Measurements from ENCODE around the gene C4orf50. TPM values are rescaled to one million over a fixed set of nuclear protein-coding genes. Genes with fewer than 3 reads are reported as not detected.

The C4orf50 gene
- polyA plus RNA-seq, 3 donors: not detected

DNA sequence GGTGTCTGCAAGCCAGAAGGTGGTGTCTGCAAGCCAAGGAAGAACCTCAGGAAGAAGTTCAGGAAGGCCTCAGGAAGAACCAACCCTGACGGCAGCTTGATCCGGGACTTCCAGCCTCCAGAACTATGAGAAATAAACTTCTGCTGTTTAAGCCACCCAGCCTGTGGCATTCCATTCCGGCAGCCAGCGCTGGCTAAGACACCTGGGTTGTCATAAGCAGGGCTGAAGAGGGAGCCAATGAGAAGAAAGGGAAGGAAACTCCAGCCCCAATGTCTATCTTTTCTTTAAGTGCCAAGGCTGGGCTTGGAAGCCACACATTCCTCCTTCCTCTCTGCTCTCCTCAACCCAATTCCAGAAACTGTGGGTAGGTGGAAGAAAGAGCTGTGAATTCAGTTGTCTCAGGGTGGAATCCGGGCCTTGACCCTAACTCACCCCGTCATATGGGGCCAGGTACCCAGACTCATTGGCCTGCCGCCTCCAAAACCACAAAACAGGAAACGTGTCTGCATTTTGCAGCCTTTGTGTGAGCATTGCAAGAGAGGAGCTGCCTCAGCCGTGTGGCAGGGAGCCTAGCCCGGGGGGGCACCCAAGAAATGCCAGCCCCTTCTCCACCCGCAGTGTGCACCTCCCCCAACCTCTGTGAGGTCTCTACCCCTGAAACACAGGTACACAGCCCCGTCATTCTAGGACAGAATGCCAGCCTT, 152.2 kb downstream of the C4orf50 start:
- H3K27ac Mint-ChIP-seq: no peak overlapping the region
- WGBS (ENCODE audit: insufficient coverage): 13% methylated on average over 8 of the region's 12 CpGs
- no peak overlapping the region for H2AFZ ChIP-seq (ENCODE audit: insufficient read depth, low read depth, low read length, poor library complexity, severe bottlenecking)
- no peaks in the 10 kb centered on the region for H3K27me3 ChIP-seq (ENCODE audit: control insufficient read depth in 2 of 2, insufficient read depth in 2 of 2, low read length in 2 of 2)
- no peaks in the 10 kb centered on the region for H3K36me3 ChIP-seq (replicated peaks in 1 of 2; ENCODE audit: control insufficient read depth in 1 of 2, insufficient read depth in 2 of 2, low read length in 2 of 2)
- peaks cover 16 to 44% (median 25%) of the 10 kb centered on the region in 3 donors for H3K27me3 Mint-ChIP-seq (ENCODE audit: low read depth in 3 of 3)
- TF ChIP-seq, protein P1, sequence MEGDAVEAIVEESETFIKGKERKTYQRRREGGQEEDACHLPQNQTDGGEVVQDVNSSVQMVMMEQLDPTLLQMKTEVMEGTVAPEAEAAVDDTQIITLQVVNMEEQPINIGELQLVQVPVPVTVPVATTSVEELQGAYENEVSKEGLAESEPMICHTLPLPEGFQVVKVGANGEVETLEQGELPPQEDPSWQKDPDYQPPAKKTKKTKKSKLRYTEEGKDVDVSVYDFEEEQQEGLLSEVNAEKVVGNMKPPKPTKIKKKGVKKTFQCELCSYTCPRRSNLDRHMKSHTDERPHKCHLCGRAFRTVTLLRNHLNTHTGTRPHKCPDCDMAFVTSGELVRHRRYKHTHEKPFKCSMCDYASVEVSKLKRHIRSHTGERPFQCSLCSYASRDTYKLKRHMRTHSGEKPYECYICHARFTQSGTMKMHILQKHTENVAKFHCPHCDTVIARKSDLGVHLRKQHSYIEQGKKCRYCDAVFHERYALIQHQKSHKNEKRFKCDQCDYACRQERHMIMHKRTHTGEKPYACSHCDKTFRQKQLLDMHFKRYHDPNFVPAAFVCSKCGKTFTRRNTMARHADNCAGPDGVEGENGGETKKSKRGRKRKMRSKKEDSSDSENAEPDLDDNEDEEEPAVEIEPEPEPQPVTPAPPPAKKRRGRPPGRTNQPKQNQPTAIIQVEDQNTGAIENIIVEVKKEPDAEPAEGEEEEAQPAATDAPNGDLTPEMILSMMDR (IDR thresholded peaks at IDR 0.05): no peak
- H3K4me3 ChIP-seq (replicated peaks in 1 of 3; ENCODE audit: low read depth in 2 of 3, low read length in 3 of 3): no peak overlapping the region
- no peak overlapping the region for H3K27ac ChIP-seq (ENCODE audit: low read depth in 1 of 2, low read length in 2 of 2)
- DNase-seq: no peak
- no peaks in the 10 kb centered on the region for H3K36me3 Mint-ChIP-seq
- no peaks in the 10 kb centered on the region for H4K20me1 ChIP-seq (ENCODE audit: insufficient read depth, low read length)
- peaks cover 8% of the 10 kb centered on the region for H3K4me1 Mint-ChIP-seq
- no peak overlapping the region for H3K4me2 ChIP-seq (replicated peaks; ENCODE audit: extremely low read depth, low read length, poor library complexity, severe bottlenecking)
- H3K9me3 Mint-ChIP-seq: peaks cover 0 to 4% (median 0%) of the 10 kb centered on the region in 7 donors
- peaks cover 0 to 3% of the 10 kb centered on the region in 2 donors for H3K9me3 ChIP-seq (replicated peaks in 1 of 2; ENCODE audit: control insufficient read depth in 1 of 2, insufficient read depth in 1 of 2, low read length in 2 of 2)
- H3K9ac ChIP-seq (ENCODE audit: insufficient read depth, low read length, poor library complexity, severe bottlenecking): no peak overlapping the region
- H3K4me3 Mint-ChIP-seq: no peak overlapping the region
- intact Hi-C loops (cut with micrococcal nuclease): no loop called here
- no peaks in the 10 kb centered on the region for H3K4me1 ChIP-seq (ENCODE audit: control insufficient read depth in 1 of 2, insufficient read depth in 2 of 2, low read length in 2 of 2)
- no peaks in the 10 kb centered on the region for H3K79me2 ChIP-seq (ENCODE audit: insufficient read depth, low read length)

DNA sequence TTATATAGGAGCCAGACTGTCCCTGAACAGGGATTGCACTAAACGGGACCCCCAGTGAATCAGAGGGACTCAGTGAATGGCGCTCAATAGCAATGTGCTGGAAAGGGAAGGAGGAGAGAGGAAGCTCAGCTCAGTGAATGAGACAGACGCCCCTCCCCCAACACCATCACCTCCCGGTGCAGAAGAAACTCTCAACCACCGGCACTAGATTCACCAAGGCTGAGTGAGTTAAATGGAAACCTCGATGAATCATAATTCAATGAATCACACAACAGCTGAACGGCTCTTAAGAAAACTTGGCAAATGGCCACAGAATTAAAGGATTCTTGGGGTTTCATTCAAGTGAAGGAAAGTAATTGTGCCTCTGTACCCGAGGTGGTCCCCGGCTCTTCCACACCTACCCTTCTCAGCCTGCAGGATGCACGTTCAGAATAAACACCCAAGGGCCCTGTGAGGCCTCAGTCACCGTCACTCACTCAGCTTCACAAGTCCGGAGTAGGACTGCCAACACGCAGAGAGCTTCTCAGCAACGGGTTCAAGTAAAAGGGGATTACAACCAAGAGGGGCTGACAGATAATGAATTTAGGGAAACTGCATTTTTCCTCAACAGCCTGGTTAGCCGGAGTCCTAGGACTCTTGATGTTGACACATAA, 154.6 kb downstream of the C4orf50 start:
- no peaks in the 10 kb centered on the region for H3K9me3 ChIP-seq (replicated peaks in 1 of 2; ENCODE audit: control insufficient read depth in 1 of 2, insufficient read depth in 1 of 2, low read length in 2 of 2)
- Mint-ChIP-seq H3K9me3 (no peaks in the 10 kb centered on the region), H3K36me3 (no peaks in the 10 kb centered on the region), H3K4me1 (peaks cover 5% of the 10 kb centered on the region), H3K4me3 (no peak overlapping the region), H3K27me3 (ENCODE audit: low read depth in 3 of 3) (peaks cover 10 to 29% (median 16%) of the 10 kb centered on the region in 3 donors), H3K27ac (no peak overlapping the region)
- no peaks in the 10 kb centered on the region for H4K20me1 ChIP-seq (ENCODE audit: insufficient read depth, low read length)
- WGBS (ENCODE audit: insufficient coverage): 83% methylated on average over 2 of the region's 15 CpGs
- TF ChIP-seq, protein P1 (IDR thresholded peaks at IDR 0.05): no peak
- H2AFZ ChIP-seq (ENCODE audit: insufficient read depth, low read depth, low read length, poor library complexity, severe bottlenecking): no peak overlapping the region
- no peaks in the 10 kb centered on the region for H3K36me3 ChIP-seq (replicated peaks in 1 of 2; ENCODE audit: control insufficient read depth in 1 of 2, insufficient read depth in 2 of 2, low read length in 2 of 2)
- no peaks in the 10 kb centered on the region for H3K27me3 ChIP-seq (ENCODE audit: control insufficient read depth in 2 of 2, insufficient read depth in 2 of 2, low read length in 2 of 2)
- no peak for DNase-seq
- no peak overlapping the region for H3K9ac ChIP-seq (ENCODE audit: insufficient read depth, low read length, poor library complexity, severe bottlenecking)
- no peak overlapping the region for H3K27ac ChIP-seq (ENCODE audit: low read depth in 1 of 2, low read length in 2 of 2)
- intact Hi-C loops (cut with micrococcal nuclease): no loop called here
- no peaks in the 10 kb centered on the region for H3K79me2 ChIP-seq (ENCODE audit: insufficient read depth, low read length)
- no peaks in the 10 kb centered on the region for H3K4me1 ChIP-seq (ENCODE audit: control insufficient read depth in 1 of 2, insufficient read depth in 2 of 2, low read length in 2 of 2)
- no peak overlapping the region for H3K4me2 ChIP-seq (replicated peaks; ENCODE audit: extremely low read depth, low read length, poor library complexity, severe bottlenecking)
- no peak overlapping the region for H3K4me3 ChIP-seq (replicated peaks in 1 of 3; ENCODE audit: low read depth in 2 of 3, low read length in 3 of 3)
